Measurements from ENCODE around the gene ITGAD. TPM values are rescaled to one million over a fixed set of nuclear protein-coding genes. Genes with fewer than 3 reads are reported as not detected.

The ITGAD gene
- total and polyA plus RNA-seq, 2 of the 8 experiments (the other 6 are each of a cell fraction or from before 2014, with no cell fraction given): 0.06 TPM; not detected in 1

DNA sequence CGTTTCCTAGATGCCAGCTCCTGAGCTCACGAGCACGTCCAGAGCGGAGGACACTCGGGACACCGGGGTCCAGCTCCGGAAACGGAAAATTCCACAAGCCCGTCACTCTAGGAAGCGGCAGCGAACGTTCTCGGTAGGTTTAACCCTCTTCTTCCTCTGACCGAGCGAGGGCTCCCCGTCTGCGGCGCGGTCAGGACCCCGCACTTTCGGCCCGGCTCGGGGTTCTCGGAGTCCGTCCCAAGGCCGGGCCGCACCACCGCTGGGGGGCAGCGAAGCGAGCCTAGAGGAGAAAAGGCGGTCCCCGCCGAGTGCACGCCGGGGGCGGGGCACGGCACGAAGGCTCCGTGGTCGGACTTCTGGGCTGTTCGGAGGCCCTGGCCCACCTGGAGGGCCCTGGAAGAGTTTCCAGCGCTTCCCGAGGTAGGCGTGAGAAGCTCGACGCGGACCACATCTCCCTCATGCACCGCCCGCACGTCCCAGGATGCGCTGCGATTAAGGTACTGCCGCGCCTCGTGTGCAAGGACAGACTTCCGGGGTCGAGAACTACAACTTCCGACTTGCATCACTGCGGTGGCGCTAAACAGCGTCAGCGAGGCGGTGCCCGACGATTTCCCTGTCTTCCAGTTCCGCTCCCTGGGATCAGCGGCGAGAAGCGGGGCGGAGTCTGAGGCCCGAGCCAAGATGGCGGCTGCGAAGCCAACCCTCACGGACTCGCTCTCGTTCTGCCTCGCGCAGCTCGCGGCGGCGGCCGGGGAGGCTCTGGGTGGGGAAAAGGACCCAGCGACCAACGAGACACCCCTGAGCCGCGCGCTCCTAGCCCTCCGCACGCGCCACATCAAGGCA lies 65.9 kb downstream of the ITGAD start, which contains the start of gene ARMC5 (continued):
- TF ChIP-seq SIN3A (conservative IDR thresholded peaks at IDR 0.05 in 1 of 2, IDR thresholded peaks at IDR 0.05 in 1 of 2; ENCODE audit: low read depth in 1 of 2, low read length in 2 of 2): peak; percentile 59 to 90; a peak in 2 of 4 replicates
- peak; percentile 64; the same call in 1 of the 2 replicates for TF ChIP-seq CEBPB (IDR thresholded peaks at IDR 0.05; ENCODE audit: low read depth, low read length)

Data from H1 (cell line).